Limb (tissue), 2 donors: ENCODE measurements around the gene QSOX2.

Experiments used
- DNase-seq, 2 donors: peaks; one replicate each; pipeline ENCODE4 v3.0.0-alpha.2; 2016; ENCODE audit errors: extremely low spot score in 2 of 2

Gene QSOX2

DNA sequence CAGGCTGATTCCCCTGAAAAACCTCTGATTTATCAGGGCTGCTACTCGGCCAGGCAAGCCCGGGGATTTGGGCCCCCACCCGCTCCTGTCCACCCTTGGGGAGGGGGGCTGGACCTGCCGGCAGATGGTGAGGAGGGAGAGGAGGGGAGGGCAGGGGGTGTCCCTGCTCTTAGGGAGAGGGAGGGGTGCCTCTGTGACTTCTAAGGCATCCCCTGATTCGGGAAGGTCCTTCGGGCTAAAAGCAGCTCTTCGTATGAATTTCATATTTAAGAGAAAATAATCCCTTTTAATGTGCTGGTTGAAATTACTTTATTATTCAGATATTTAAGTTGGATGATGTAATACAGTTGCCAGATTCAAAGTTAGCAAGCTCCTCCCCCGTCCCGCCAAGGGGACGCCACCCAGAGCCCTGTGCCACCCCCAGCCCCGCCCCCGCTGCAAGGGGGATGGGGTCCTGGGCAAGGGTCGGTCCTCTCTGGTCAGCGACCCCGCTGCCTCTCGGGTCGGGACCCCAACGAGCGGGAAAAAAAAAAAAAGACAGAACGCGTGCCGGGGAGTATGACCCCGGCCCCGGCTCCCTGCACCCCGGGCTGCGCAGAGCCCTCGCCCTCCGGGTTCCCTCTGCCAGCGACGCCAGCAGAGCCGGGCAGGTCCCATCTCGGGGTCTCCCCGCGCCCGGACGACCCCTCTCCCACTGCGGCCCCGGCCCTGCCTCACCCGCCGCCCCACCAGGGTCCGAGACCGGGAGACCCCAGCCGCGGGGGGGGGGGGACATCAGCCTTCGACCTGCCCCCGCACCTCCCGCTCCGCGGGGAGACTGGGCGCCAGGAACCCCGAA, 53.1 kb downstream of the QSOX2 start:
- DNase-seq = no peak

DNA sequence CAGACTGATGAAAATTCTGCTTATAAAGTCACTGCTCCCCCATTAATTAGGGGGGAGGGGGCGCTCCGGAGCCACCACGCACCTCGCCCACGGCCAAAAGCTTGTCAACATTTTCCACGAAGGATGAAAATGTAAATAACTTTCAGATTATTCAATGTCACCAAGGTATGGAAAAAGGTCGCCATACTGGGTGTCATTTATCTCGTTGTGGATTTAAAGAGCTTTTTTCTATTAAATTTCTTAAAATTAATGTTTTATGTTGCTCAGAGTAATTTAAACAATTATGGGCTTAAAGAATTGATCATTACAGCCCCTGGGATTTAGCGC, 53.7 kb downstream of the QSOX2 start:
- no peak for DNase-seq

DNA sequence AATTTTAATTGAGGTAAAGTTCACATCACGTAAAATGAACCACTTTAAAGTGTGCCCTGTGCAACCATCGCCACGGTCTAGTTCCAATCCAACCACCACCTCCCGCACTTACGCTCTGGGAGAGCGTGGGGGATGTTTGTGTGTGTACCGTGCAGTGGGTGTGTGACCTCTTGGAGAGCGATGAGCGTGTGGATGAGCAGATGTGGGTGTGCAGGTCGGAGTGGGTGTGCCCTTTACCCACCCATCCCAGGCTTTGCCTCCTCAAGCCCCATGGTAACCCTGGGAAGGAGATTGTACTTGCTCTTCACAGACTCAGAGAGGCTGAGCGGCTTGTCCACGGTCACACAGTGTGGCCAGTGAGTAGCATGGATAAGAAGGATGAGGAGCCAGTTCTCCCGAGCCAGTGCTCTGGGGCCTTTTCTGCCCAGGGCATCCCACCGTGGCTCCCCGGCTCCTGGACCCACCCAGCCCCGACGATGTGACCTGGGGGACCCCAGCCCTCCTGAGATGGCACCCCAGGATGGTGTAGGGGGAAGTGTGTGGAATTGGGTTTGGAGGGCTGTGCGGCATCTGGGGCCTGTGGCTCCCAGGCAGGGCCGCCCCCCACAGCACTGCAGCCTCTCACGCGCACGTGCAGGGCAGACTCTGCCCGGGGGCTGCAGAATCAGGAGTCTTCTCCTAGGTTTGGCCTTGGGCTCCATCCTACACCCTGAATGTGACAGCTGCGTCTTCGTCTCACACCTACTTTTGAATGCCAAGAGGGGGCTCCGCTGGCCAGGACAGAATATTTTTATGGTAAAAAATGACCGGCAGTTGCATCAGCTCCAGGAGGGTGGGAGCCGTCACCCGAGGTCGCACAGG, 54.3 kb downstream of the QSOX2 start:
- no peak for DNase-seq

DNA sequence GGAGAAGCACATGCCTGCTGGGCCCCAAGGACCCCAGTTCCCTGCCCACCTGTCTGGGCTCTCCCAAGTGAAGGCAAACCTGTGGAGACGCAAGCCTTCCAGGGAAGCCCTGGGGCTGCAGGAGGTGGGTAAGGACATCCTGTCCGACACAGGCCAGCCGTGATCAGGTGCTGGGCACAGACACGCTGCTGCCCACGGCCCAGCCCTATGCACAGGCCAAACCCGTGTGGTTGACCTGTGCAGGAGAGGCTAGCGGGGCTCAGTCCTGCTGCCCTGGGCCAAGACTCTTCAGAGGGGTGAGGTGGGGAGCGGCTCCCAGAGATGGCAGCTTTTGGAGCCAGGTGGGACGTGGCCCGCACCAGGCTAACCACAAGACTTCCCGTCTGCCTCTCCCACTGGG, 55.0 kb downstream of the QSOX2 start:
- no peak for DNase-seq

DNA sequence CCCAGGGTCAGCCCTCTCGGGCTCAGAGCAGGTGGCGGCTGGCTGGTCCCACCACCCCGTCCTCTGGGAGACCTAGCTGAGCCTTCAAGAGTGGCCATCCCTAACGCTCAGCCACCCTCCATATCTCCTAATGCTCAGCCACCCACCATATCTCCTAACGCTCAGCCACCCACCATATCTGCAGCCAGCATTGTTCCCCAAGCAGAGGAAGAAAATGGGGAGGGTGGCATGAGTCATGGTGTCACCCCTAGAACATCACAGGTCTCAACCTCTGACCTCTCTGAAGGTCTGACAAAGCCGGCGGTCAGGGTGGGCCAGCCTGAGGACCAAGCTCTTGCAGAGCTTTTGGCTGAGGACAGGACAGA, 55.4 kb downstream of the QSOX2 start:
- DNase-seq = no peak

DNA sequence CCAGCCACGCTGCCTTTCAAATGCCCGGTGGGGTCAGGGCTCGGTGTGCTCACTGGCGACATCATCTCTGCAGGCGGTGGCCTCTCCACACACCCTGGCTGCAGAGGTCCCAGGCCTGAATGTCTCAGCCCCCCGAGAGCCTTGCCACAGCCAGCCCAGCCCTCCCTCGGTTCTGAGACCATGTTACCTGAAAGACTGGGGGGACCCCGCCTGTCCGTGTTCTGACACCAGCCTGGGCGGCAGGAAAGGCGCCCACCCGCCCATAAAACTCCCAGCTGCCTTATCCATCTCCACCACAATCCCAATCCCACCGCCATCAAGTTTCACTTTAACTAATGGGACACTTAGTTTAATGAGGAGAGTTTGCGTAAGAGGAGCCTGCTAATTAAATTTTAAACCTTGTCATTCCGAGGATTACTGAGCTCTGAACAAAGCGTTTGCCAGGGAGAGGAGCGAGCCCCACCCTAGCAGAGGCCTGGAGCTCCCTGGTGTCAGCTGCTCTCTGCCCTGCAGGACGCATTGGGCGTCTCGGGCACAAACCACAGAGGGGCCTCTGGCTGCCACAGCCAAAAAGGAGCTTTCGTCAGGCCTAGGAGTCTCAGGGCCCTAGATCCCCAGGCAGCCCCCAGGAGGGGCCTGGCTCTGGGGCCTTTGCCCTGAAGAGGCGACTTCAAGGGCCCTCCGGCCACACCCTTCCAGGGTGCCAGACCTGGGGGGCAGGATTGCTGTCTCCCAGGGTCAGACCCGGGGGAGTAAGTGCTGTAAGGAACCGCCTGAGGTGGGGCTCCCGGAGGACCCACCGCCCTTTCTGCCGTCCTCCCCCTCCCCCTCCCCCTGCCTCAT, 56.0 kb downstream of the QSOX2 start:
- DNase-seq = no peak

DNA sequence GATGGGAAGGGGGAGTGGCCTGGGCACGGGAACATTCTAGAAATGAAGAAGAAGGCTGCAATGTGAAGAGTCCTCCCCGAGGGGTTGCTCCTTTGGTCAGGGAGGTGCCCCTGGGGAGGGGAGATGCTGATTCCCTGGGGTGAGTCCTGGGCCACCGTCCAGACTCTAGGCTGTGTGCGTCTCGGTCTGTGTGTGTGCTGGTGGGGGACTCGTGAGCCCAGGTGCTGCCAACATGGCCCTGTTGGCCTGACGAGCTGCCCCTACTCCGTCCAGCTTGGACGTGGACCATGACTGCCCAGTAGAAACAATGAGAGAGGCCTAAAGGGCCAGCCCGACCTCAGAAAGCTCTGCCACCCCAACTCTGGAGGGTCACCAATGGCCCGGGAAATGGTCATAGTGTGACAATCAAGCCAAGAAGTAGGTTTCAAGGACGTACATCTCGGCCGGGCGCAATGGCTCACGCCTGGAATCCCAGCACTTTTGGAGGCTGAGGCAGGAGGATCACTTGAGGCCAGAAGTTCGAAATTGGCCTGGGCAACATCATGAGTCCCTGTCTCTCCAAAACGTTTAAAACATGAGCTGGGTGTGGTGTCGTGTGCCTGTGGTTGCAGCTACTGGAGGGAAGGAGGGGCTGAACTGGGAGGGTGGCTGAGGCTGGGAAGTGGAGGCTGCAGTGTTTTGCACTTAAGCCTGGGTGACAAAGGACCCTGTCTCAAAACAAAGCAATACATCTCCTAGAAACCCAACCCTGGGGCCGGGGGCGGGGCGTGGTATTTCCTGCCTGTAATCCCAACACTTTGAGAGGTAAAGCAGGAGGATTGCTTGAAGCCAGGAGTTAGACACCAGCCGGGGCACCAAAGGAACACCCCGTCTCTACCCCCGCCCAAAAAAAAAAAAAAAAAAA, 57.7 kb downstream of the QSOX2 start:
- no peak for DNase-seq

DNA sequence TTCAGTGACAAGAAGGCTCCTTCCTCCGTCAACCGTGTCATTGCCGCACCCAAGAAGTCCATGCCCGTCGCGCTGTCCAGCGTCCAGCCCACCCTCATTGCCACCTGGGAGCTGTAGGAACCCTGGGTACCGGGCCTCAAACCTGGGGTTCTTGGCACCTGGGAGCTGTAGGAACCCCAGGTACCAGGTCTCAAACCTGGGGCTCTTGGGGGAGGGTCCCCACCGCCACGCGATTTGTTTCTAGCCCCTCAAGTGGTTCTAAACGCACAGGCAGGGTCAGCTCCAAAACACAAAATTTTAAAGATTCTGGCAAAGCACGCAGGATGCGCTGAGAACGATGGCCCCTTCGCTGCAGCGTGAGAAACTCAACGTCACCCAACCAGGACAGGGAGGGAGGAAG, 58.4 kb downstream of the QSOX2 start:
- no peak for DNase-seq

DNA sequence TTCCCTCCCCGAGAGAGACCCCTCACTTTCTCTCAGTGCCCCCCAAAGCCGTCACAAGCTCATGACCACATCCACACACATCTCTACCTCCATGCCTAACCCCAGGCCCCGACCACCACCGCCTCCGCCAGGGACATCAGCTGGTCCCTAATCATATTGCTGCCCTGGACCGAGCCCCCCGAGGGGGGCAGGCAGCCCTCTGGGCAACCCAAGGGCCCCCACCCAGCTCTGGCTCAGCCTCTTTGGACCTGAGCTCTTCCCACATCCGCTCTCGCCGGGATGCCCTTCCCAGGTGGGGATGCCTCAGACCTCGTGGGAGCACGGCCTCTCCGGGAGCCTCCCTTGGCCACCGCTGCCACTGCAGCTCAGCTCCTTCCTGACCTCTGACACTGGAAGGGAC, 59.2 kb downstream of the QSOX2 start:
- DNase-seq = no peak

DNA sequence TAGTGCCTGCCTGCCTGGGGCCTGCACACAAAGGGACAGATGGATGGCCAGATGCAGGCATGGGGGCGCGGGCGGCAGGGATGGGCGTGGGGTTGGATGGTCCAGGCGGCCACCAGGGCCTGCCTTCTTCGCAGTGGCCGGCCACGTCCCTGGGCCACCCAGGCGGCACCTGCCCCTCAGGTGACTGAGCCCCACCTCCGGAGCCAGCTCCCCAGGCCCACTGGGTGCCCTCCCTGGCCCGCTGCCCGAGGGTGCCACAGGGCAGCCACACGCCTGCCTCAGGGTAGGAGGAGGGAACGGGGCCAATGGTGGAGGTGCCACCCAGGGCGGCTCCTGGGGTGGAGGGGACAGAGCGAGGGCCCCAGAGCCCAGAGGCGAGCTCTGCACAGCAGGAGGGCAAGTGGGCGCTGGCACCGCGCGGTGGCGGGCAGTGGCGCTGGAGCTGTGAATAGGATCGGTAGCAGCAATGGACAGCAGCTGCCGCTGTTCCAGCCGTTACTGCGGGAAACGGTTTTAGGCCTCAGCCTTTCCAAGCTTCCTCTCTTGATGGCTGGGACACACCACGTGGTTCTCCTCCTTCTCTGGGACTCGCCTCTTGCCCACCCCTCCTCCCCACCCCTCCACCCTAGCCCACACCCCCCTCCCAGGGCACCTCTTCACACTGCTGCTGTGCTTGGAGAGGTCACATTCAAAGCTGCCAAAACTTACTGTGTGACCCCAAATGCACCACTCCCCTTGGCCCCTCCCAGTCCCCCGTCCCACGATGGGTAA, 59.8 kb downstream of the QSOX2 start:
- DNase-seq = no peak

DNA sequence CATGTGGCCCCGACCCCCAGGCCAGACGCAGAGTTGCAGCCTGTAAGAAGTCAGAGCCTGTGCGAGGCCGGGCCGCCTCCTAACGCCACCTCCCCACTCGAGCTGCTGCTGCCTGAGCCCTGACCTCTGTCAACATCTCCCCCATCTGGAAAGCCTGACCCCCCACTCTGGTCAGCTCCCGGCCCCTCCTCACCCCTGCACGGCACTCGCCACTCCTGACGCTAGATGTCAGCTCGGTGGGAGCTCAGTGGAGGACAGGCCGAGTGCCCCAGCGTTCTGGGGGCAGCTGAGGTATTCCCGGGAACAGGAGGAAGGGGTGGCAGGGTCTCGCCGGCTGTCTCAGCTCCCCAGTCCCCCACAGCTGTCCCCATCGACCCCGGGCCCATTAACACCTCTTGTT, 60.5 kb downstream of the QSOX2 start:
- no peak for DNase-seq

DNA sequence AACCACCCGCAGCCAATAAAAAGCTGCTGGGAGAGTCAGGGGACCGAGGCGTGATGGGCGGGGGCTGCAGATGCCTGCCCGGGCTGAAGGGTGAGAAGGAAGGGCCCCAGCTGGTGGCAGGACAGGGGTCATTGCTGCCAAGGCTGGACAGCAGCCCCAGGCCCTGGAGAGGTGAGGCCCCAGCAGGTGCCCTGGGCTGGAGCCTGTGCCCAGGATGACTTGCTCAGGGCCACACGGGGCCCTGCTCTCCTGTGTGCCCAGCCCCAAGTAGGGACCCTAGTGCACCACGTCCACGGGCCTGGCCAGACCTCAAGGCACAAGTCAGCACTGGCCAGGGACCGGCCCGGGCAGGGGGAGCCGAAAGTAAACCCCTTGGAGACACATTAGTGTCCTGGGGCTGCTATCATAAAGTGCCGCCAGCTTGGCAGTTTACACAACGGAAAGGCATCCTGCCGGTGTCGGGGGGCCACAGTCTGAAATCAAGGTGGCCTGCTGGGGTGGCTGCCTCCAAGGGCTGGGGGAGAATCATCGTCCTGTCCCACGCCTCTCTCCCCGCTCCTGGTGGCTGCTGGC, 62.7 kb downstream of the QSOX2 start:
- DNase-seq = no peak

DNA sequence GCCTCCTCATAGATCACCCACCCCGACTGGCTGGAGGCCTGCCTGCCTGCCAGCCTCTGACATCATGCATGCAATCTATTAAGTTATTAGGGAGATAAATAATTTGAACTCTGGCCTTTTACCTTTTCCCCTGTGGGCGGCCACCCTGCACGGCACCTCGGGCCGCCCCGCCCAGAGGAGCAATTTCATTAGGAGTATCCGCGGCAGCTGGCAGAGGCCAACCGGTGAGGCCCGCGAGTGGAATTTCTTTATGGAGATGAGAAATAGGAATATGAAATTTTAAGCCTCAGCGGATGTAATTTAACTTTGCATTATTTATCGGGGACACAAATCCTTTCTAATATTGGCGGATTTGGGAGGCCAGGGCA, 63.2 kb downstream of the QSOX2 start:
- DNase-seq = no peak

DNA sequence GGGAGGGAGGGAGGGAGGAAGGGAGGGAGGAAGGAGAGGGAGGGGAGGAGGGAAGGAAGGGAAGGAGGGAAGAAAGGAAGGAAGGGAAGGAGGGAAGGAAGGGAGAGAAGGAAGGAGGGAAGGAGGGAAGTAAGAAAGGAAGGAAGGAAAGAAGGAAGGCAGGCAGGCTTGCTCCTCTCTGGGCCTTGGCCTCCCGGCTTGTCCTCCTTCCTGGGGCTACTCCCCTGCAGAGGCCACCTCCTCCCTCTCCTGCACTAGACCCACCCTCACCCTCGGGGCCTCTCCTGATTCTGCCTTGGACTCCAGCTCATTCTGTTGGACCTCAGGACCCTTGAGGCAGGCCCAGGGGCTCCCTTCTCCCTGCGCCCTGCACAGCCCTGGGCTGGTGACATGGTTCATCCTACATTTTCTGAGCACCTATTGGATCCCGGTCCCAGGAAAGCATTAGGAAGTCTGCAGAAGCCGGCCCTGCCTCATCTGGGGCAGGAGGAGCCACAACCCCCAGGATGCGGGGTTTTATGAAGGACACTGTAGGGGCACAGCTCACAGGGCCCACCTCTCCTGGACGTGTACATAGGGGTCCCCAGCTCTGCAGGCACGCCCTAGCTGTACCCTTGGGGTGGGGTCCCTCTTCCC, 63.7 kb downstream of the QSOX2 start:
- DNase-seq = no peak

DNA sequence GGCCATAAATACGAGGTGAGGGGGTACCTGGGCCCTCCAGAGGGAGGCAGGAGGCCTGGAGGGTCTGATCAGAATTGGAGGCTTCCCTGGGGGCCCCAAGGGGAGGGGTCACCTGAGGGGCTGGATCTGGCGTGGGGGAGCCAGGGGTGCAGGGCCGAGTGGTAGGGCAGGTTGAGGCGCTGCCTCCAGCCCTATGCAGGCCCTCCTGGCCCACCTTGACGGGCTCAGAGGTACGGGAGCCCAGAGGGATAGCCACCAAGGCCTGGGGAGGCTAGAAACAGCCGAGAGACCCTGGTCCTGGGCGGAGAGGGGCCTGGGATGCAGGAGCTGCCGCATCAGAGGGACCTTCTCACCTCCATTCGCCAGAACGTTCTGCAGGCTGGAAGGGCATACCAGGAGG, 65.0 kb downstream of the QSOX2 start:
- DNase-seq = no peak

DNA sequence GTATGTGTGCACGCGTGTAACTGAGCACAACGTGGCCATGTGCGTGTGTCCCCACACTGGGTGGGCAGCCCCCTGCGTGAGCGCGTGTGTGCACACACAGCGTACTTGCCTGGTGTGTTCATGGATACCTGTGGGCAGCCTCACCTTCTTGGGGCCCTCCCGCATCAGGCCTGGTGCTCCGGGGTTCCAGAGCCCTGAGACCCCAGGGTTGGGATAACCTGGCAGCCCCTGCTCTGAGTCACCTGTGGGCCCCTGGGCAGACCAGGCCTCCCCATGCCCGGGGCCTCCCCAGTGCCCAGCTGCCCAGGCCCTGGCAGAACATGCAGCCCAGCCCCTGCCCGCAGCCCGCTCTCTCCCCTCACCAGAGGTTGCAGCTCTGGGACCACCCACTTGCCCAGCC, 65.9 kb downstream of the QSOX2 start:
- no peak for DNase-seq

DNA sequence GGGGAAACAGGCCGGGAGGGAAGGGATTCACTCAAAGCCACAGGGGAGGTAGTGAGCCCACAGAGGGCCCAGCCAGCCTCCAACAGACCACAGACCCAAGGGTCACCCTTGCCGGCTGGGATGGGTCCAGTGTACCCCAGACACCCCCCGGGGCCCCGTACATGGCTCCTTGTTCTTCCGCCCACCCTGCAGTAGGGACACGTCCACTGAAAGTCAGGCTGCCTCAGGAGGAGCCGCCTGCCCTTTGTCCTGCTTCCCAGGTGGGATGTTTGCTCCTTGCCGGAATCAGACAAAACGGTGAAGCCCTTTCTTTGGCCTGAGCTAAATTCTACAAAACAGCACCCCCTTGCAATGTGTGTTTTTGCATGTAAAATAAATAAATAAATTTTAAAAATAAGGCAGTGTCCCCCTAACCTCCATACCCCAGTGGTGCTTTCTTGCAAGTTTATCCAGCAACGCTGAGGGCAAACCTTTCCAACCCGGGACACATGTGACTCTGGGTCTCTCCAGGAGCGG, 66.5 kb downstream of the QSOX2 start:
- DNase-seq = no peak

DNA sequence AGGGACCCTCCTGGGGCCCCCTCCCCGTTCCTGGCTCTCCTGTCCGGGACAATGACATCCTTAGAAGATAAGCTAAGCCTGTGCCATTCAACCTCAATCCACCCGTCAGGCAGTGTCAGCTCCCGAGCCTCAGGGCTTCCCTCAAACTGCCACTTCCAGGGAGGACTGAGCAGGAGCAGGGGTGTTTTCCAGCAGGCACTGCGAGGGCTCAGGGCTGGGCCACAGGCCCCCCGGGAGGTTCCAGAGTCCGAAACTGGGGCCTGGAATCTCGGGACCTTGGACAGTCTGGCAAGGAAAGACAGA, 66.9 kb downstream of the QSOX2 start:
- DNase-seq = no peak

DNA sequence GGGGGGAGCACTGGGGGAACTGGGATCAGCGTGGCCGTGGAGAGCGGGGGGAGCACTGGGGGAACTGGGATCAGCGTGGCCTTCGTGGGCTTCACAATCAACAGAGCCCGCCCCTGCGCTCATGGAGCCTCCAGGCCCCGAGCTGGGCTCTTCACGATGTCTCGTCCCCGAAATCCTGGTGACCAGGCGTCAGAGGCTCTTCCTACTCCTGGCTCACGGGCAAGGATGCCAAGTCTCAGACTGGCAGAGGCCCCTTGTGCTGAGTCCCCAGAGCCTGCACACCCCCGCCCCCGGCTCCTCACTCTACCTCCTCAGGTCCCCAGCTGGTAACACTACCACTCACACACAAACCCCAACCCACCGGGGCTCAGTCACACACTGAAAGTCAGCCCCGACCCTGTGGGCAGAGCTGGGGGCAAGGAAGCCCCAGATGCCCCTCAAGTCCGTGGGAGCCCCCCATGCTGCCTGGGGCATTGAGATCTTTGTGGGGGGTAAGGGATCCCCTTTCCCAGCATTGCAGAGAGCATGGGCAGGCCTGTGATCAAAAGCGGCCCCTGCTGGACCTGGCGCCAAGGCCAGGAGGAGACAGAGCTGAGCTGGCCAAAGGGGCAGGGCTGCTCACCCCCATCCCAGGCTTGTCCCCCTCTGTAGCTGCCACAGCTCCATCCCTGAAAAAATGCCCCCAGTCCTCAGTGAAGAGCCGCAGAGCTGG, 67.4 kb downstream of the QSOX2 start:
- no peak for DNase-seq
